ENCODE results near the gene ICAM1.
"Not testable (repeated sequence)": the region's sequence is repeated elsewhere in the genome, so short reads cannot be mapped to it uniquely, and the experiment has no call there.

Gene ICAM1

GRCh38 chr19:10241826-10242449 is 29.0 kb upstream of the ICAM1 start:
- H3K9ac ChIP-seq (ENCODE audit: low read depth in 1 of 2, low read length in 2 of 2); H3K27me3 ChIP-seq (ENCODE audit: control insufficient read depth in 2 of 2, insufficient read depth in 2 of 2, low read length in 2 of 2); H3K36me3 ChIP-seq (ENCODE audit: control insufficient read depth in 2 of 2, insufficient read depth in 2 of 2, low read length in 2 of 2); H3K9me3 ChIP-seq (ENCODE audit: control insufficient read depth in 2 of 2, low read length in 2 of 2); H3K4me3 ChIP-seq (ENCODE audit: low read length in 2 of 2); H3K27ac ChIP-seq (ENCODE audit: low read depth in 2 of 2, low read length in 2 of 2); H3K4me1 ChIP-seq (ENCODE audit: control insufficient read depth in 2 of 2, insufficient read depth in 2 of 2, low read length in 2 of 2): not testable (repeated sequence)

- no peaks in the 10 kb centered on the region for H3K27me3 ChIP-seq (ENCODE audit: control insufficient read depth in 2 of 2, insufficient read depth in 2 of 2, low read length in 2 of 2)
- H3K4me1 ChIP-seq (ENCODE audit: control insufficient read depth in 2 of 2, insufficient read depth in 2 of 2, low read length in 2 of 2): peaks cover 2 to 4% of the 10 kb centered on the region in 2 donors
- H3K4me3 ChIP-seq (ENCODE audit: low read length in 2 of 2): no peak overlapping the region
- no peak overlapping the region for H3K9ac ChIP-seq (ENCODE audit: low read depth in 1 of 2, low read length in 2 of 2)
- H3K27ac ChIP-seq (ENCODE audit: low read depth in 2 of 2, low read length in 2 of 2): no peak overlapping the region
- H3K9me3 ChIP-seq (ENCODE audit: control insufficient read depth in 2 of 2, low read length in 2 of 2): no peaks in the 10 kb centered on the region
- H3K36me3 ChIP-seq (ENCODE audit: control insufficient read depth in 2 of 2, insufficient read depth in 2 of 2, low read length in 2 of 2): no peaks in the 10 kb centered on the region
Measured at GRCh38 chr19:10243606-10244005, 27.3 kb upstream of the ICAM1 start.

GRCh38 chr19:10245189-10245939 is 25.6 kb upstream of the ICAM1 start:
- H3K27me3 ChIP-seq (ENCODE audit: control insufficient read depth in 2 of 2, insufficient read depth in 2 of 2, low read length in 2 of 2): no peaks in the 10 kb centered on the region
- peaks cover 0 to 4% of the 10 kb centered on the region in 2 donors for H3K4me1 ChIP-seq (ENCODE audit: control insufficient read depth in 2 of 2, insufficient read depth in 2 of 2, low read length in 2 of 2)
- no peak overlapping the region for H3K27ac ChIP-seq (ENCODE audit: low read depth in 2 of 2, low read length in 2 of 2)
- H3K9ac ChIP-seq (ENCODE audit: low read depth in 1 of 2, low read length in 2 of 2): no peak overlapping the region
- H3K9me3 ChIP-seq (ENCODE audit: control insufficient read depth in 2 of 2, low read length in 2 of 2): no peaks in the 10 kb centered on the region
- no peak overlapping the region for H3K4me3 ChIP-seq (ENCODE audit: low read length in 2 of 2)
- H3K36me3 ChIP-seq (ENCODE audit: control insufficient read depth in 2 of 2, insufficient read depth in 2 of 2, low read length in 2 of 2): no peaks in the 10 kb centered on the region

GRCh38 chr19:10246511-10246910 is 24.4 kb upstream of the ICAM1 start:
- H3K9ac ChIP-seq (ENCODE audit: low read depth in 1 of 2, low read length in 2 of 2): no peak overlapping the region
- no peaks in the 10 kb centered on the region for H3K36me3 ChIP-seq (ENCODE audit: control insufficient read depth in 2 of 2, insufficient read depth in 2 of 2, low read length in 2 of 2)
- H3K27me3 ChIP-seq (ENCODE audit: control insufficient read depth in 2 of 2, insufficient read depth in 2 of 2, low read length in 2 of 2): no peaks in the 10 kb centered on the region
- no peak overlapping the region for H3K4me3 ChIP-seq (ENCODE audit: low read length in 2 of 2)
- peaks cover 0 to 7% of the 10 kb centered on the region in 2 donors for H3K4me1 ChIP-seq (ENCODE audit: control insufficient read depth in 2 of 2, insufficient read depth in 2 of 2, low read length in 2 of 2)
- H3K9me3 ChIP-seq (ENCODE audit: control insufficient read depth in 2 of 2, low read length in 2 of 2): no peaks in the 10 kb centered on the region
- H3K27ac ChIP-seq (ENCODE audit: low read depth in 2 of 2, low read length in 2 of 2): no peak overlapping the region

GRCh38 chr19:10251792-10252694 is 18.9 kb upstream of the ICAM1 start, which contains the start of gene MRPL4:
Gene MRPL4 (plus strand): TSS chr19:10252214. CDS start chr19:10252254, 40 bp downstream.
- Histone ChIP-seq H3K27ac (ENCODE audit: low read depth in 2 of 2, low read length in 2 of 2) (peak within 1 kb of the TSS; percentile 86 to 88), H3K36me3 (ENCODE audit: control insufficient read depth in 2 of 2, insufficient read depth in 2 of 2, low read length in 2 of 2) (peaks cover 14 to 23% of the 10 kb centered on the region in 2 donors), H3K9ac (ENCODE audit: low read depth in 1 of 2, low read length in 2 of 2) (peak within 1 kb of the TSS; percentile 92 to 97), H3K4me1 (ENCODE audit: control insufficient read depth in 2 of 2, insufficient read depth in 2 of 2, low read length in 2 of 2) (peaks cover 8 to 9% of the 10 kb centered on the region in 2 donors), H3K4me3 (ENCODE audit: low read length in 2 of 2) (peak within 1 kb of the TSS; percentile 93 to 98), H3K27me3 (ENCODE audit: control insufficient read depth in 2 of 2, insufficient read depth in 2 of 2, low read length in 2 of 2) (no peaks in the 10 kb centered on the region), H3K9me3 (ENCODE audit: control insufficient read depth in 2 of 2, low read length in 2 of 2) (no peaks in the 10 kb centered on the region)

GRCh38 chr19:10252707-10253106 is 18.2 kb upstream of the ICAM1 start:
- H3K27ac ChIP-seq (ENCODE audit: low read depth in 2 of 2, low read length in 2 of 2): peak overlapping the region in 1 of 2 donors; percentile 86

GRCh38 chr19:10254244-10254643 is 16.7 kb upstream of the ICAM1 start:
- H3K36me3 ChIP-seq (ENCODE audit: control insufficient read depth in 2 of 2, insufficient read depth in 2 of 2, low read length in 2 of 2): peaks cover 25 to 38% of the 10 kb centered on the region in 2 donors

More at GRCh38 chr19:10252707-10253106, 18.2 kb upstream of the ICAM1 start:
- Histone ChIP-seq H3K36me3 (ENCODE audit: control insufficient read depth in 2 of 2, insufficient read depth in 2 of 2, low read length in 2 of 2) (peaks cover 20 to 29% of the 10 kb centered on the region in 2 donors), H3K4me1 (ENCODE audit: control insufficient read depth in 2 of 2, insufficient read depth in 2 of 2, low read length in 2 of 2) (peaks cover 8 to 9% of the 10 kb centered on the region in 2 donors), H3K9me3 (ENCODE audit: control insufficient read depth in 2 of 2, low read length in 2 of 2) (no peaks in the 10 kb centered on the region), H3K27me3 (ENCODE audit: control insufficient read depth in 2 of 2, insufficient read depth in 2 of 2, low read length in 2 of 2) (no peaks in the 10 kb centered on the region), H3K9ac (ENCODE audit: low read depth in 1 of 2, low read length in 2 of 2) (peak overlapping the region; percentile 92 to 97), H3K4me3 (ENCODE audit: low read length in 2 of 2) (peak overlapping the region; percentile 93 to 98)

GRCh38 chr19:10255358-10255757 is 15.6 kb upstream of the ICAM1 start:
- H3K9me3 ChIP-seq (ENCODE audit: control insufficient read depth in 2 of 2, low read length in 2 of 2): no peaks in the 10 kb centered on the region
- H3K4me1 ChIP-seq (ENCODE audit: control insufficient read depth in 2 of 2, insufficient read depth in 2 of 2, low read length in 2 of 2): peaks cover 17 to 18% of the 10 kb centered on the region in 2 donors
- H3K9ac ChIP-seq (ENCODE audit: low read depth in 1 of 2, low read length in 2 of 2): no peak overlapping the region
- H3K36me3 ChIP-seq (ENCODE audit: control insufficient read depth in 2 of 2, insufficient read depth in 2 of 2, low read length in 2 of 2): peaks cover 25 to 38% of the 10 kb centered on the region in 2 donors
- no peak overlapping the region for H3K4me3 ChIP-seq (ENCODE audit: low read length in 2 of 2)
- H3K27me3 ChIP-seq (ENCODE audit: control insufficient read depth in 2 of 2, insufficient read depth in 2 of 2, low read length in 2 of 2): no peaks in the 10 kb centered on the region
- H3K27ac ChIP-seq (ENCODE audit: low read depth in 2 of 2, low read length in 2 of 2): no peak overlapping the region

More at GRCh38 chr19:10254244-10254643, 16.7 kb upstream of the ICAM1 start:
- no peak overlapping the region for H3K4me3 ChIP-seq (ENCODE audit: low read length in 2 of 2)
- H3K27ac ChIP-seq (ENCODE audit: low read depth in 2 of 2, low read length in 2 of 2): no peak overlapping the region
- H3K27me3 ChIP-seq (ENCODE audit: control insufficient read depth in 2 of 2, insufficient read depth in 2 of 2, low read length in 2 of 2): no peaks in the 10 kb centered on the region
- no peak overlapping the region for H3K9ac ChIP-seq (ENCODE audit: low read depth in 1 of 2, low read length in 2 of 2)
- H3K9me3 ChIP-seq (ENCODE audit: control insufficient read depth in 2 of 2, low read length in 2 of 2): no peaks in the 10 kb centered on the region
- H3K4me1 ChIP-seq (ENCODE audit: control insufficient read depth in 2 of 2, insufficient read depth in 2 of 2, low read length in 2 of 2): peaks cover 8 to 12% of the 10 kb centered on the region in 2 donors

GRCh38 chr19:10256551-10256950 is 14.4 kb upstream of the ICAM1 start:
- no peak overlapping the region for H3K27ac ChIP-seq (ENCODE audit: low read depth in 2 of 2, low read length in 2 of 2)
- H3K4me1 ChIP-seq (ENCODE audit: control insufficient read depth in 2 of 2, insufficient read depth in 2 of 2, low read length in 2 of 2): peaks cover 14 to 22% of the 10 kb centered on the region in 2 donors
- no peak overlapping the region for H3K9ac ChIP-seq (ENCODE audit: low read depth in 1 of 2, low read length in 2 of 2)
- H3K9me3 ChIP-seq (ENCODE audit: control insufficient read depth in 2 of 2, low read length in 2 of 2): no peaks in the 10 kb centered on the region
- no peaks in the 10 kb centered on the region for H3K27me3 ChIP-seq (ENCODE audit: control insufficient read depth in 2 of 2, insufficient read depth in 2 of 2, low read length in 2 of 2)
- peaks cover 25 to 38% of the 10 kb centered on the region in 2 donors for H3K36me3 ChIP-seq (ENCODE audit: control insufficient read depth in 2 of 2, insufficient read depth in 2 of 2, low read length in 2 of 2)
- H3K4me3 ChIP-seq (ENCODE audit: low read length in 2 of 2): no peak overlapping the region

Data from mucosa of rectum (tissue), 2 donors.